HG03520 (cell line): ENCODE measurements around the gene ASCL3.
"Not testable (repeated sequence)": the region's sequence is repeated elsewhere in the genome, so short reads cannot be mapped to it uniquely, and the experiment has no call there.

Experiments
- ATAC-seq: cut with Tn5 transposase; IDR thresholded peaks from one replicate; pipeline ENCODE4 v1.9.1; 2021; ENCODE audit warnings: mild to moderate bottlenecking, moderate library complexity; ENCODE audit not compliant: unreplicated experiment

The ASCL3 gene

GRCh38 chr11:8948886-8949285 is 6.1 kb upstream of the ASCL3 start:
- no peak for ATAC-seq

- ATAC-seq, result no peak
Observed at GRCh38 chr11:8947230-8947943, 4.6 kb upstream of the ASCL3 start.

- ATAC-seq, result no peak
Observed at GRCh38 chr11:8941341-8942103, 1.3 kb downstream of the ASCL3 start.

- no peak for ATAC-seq
Observed at GRCh38 chr11:8937659-8938058, 5.2 kb downstream of the ASCL3 start.

GRCh38 chr11:8937159-8937558 is 5.7 kb downstream of the ASCL3 start:
- no peak for ATAC-seq

- ATAC-seq, result not testable (repeated sequence)
Observed at GRCh38 chr11:8935789-8936188, 7.0 kb downstream of the ASCL3 start.

- ATAC-seq, result no peak
Observed at GRCh38 chr11:8934742-8935488, 7.9 kb downstream of the ASCL3 start.

- ATAC-seq, result no peak
Observed at GRCh38 chr11:8933931-8934330, 8.9 kb downstream of the ASCL3 start.

GRCh38 chr11:8932564-8933180 is 10.1 kb downstream of the ASCL3 start, which contains the start of gene C11orf16:
C11orf16 (minus strand) TSS chr11:8932947; CDS start chr11:8932308, 639 bp downstream.
- no peak for ATAC-seq

- no peak for ATAC-seq
Observed at GRCh38 chr11:8930456-8931175, 12.2 kb downstream of the ASCL3 start.

- no peak for ATAC-seq
Observed at GRCh38 chr11:8928981-8929615, 13.7 kb downstream of the ASCL3 start.

GRCh38 chr11:8928205-8928604 is 14.6 kb downstream of the ASCL3 start:
- no peak for ATAC-seq

- ATAC-seq, result no peak
Observed at GRCh38 chr11:8927233-8927632, 15.6 kb downstream of the ASCL3 start.

- ATAC-seq, result no peak
Observed at GRCh38 chr11:8926236-8926635, 16.6 kb downstream of the ASCL3 start.

- no peak for ATAC-seq
Observed at GRCh38 chr11:8925711-8926110, 17.1 kb downstream of the ASCL3 start.

- ATAC-seq, result no peak
Observed at GRCh38 chr11:8922691-8923090, 20.1 kb downstream of the ASCL3 start.

- no peak for ATAC-seq
Observed at GRCh38 chr11:8917157-8917825, 25.5 kb downstream of the ASCL3 start.

- ATAC-seq, result no peak
Observed at GRCh38 chr11:8914661-8915018, 28.2 kb downstream of the ASCL3 start.

GRCh38 chr11:8913961-8914660 is 28.7 kb downstream of the ASCL3 start:
- no peak for ATAC-seq
